GM21619 (cell line): ENCODE data around the gene PLCH1.

Experiments used
- ATAC-seq: cut with Tn5 transposase; IDR thresholded peaks from one replicate; pipeline ENCODE4 v1.9.1; 2021; ENCODE audit not compliant: unreplicated experiment

PLCH1 gene

GRCh38 chr3:155690921-155691320 is 54.0 kb downstream of the PLCH1 start:
- ATAC-seq = no peak

- no peak for ATAC-seq
Observed at GRCh38 chr3:155688481-155688880, 56.4 kb downstream of the PLCH1 start.

- no peak for ATAC-seq
Observed at GRCh38 chr3:155683344-155683720, 61.5 kb downstream of the PLCH1 start.

GRCh38 chr3:155682426-155683343 is 62.2 kb downstream of the PLCH1 start:
- no peak for ATAC-seq

GRCh38 chr3:155676252-155676981 is 68.5 kb downstream of the PLCH1 start:
- no peak for ATAC-seq

- ATAC-seq = no peak
Observed at GRCh38 chr3:155675094-155675493, 69.8 kb downstream of the PLCH1 start.

GRCh38 chr3:155673421-155673820 is 71.5 kb downstream of the PLCH1 start:
- no peak for ATAC-seq

GRCh38 chr3:155670335-155670734 is 74.5 kb downstream of the PLCH1 start:
- no peak for ATAC-seq

- no peak for ATAC-seq
Observed at GRCh38 chr3:155667988-155668387, 76.9 kb downstream of the PLCH1 start.

GRCh38 chr3:155664925-155665695 is 79.8 kb downstream of the PLCH1 start:
- no peak for ATAC-seq

- no peak for ATAC-seq
Observed at GRCh38 chr3:155663467-155664212, 81.2 kb downstream of the PLCH1 start.

- no peak for ATAC-seq
Observed at GRCh38 chr3:155661760-155662159, 83.1 kb downstream of the PLCH1 start.

- no peak for ATAC-seq
Observed at GRCh38 chr3:155661042-155661441, 83.8 kb downstream of the PLCH1 start.

- no peak for ATAC-seq
Observed at GRCh38 chr3:155658671-155659261, 86.1 kb downstream of the PLCH1 start.

GRCh38 chr3:155658006-155658405 is 86.9 kb downstream of the PLCH1 start:
- ATAC-seq = no peak

- ATAC-seq = no peak
Observed at GRCh38 chr3:155657161-155657560, 87.7 kb downstream of the PLCH1 start.

- ATAC-seq = no peak
Observed at GRCh38 chr3:155656466-155656865, 88.4 kb downstream of the PLCH1 start.

GRCh38 chr3:155651489-155652218 is 93.2 kb downstream of the PLCH1 start:
- no peak for ATAC-seq

GRCh38 chr3:155648013-155648591 is 96.8 kb downstream of the PLCH1 start:
- ATAC-seq = no peak
